HUES6 (cell line): ENCODE results near the gene STOML3.
"Not testable (repeated sequence)": the region's sequence is repeated elsewhere in the genome, so short reads cannot be mapped to it uniquely, and the experiment has no call there.

ENCODE experiments used
- H3K27ac ChIP-seq: 2 replicates; pipeline ENCODE4 v1.7.0; 2013; ENCODE audit warnings: low read depth, mild to moderate bottlenecking, low read length, inconsistent platforms
- H3K27me3 ChIP-seq: 2 replicates; pipeline ENCODE4 v1.6.1; 2013; ENCODE audit warnings: low read length; ENCODE audit not compliant: control insufficient read depth, insufficient read depth
- H3K36me3 ChIP-seq: 2 replicates; pipeline ENCODE4 v1.6.1; 2013; ENCODE audit warnings: low read length; ENCODE audit not compliant: control insufficient read depth, insufficient read depth
- H3K4me1 ChIP-seq: 2 replicates; pipeline ENCODE4 v1.6.1; 2013; ENCODE audit warnings: low read length; ENCODE audit not compliant: control insufficient read depth, insufficient read depth
- H3K4me3 ChIP-seq: 2 replicates; pipeline ENCODE4 v1.5.1; 2013; ENCODE audit warnings: low read depth, low read length
- H3K9ac ChIP-seq: one replicate; pipeline ENCODE4 v1.6.1; 2013; ENCODE audit warnings: mild to moderate bottlenecking, low read length
- H3K9me3 ChIP-seq: 2 replicates; pipeline ENCODE4 v1.6.1; 2013; ENCODE audit warnings: low read depth, low read length; ENCODE audit not compliant: control insufficient read depth, insufficient read depth

STOML3 gene

GRCh38 chr13:39025433-39025839 is 34.8 kb upstream of the STOML3 start:
- peaks cover 95% of the 10 kb centered on the region for H3K36me3 ChIP-seq
- no peak overlapping the region for H3K9ac ChIP-seq
- H3K27ac ChIP-seq, result no peak overlapping the region
- H3K9me3 ChIP-seq, result no peaks in the 10 kb centered on the region
- no peak overlapping the region for H3K4me3 ChIP-seq
- no peaks in the 10 kb centered on the region for H3K27me3 ChIP-seq
- peaks cover 48% of the 10 kb centered on the region for H3K4me1 ChIP-seq

DNA sequence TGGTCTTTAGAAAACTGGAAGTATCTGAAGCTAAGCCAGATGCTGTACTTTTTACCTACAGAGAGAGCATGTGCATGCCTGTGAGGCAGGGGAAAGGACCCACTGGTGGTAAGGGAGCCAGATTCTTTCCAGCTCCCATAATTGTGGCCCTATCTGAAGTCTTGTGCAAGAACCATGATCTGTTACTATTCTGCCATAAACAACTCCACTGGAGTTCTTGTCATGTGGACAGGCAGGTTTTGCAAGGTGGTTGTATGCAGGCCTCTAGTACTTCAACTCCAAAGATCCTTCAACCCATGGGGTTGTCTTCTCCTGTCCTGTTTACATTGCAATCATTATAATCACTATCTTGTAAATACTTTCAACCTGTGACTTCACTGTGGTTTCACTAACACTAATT is 33.1 kb upstream of the STOML3 start:
- peak overlapping the region; percentile 16 for H3K4me3 ChIP-seq
- H3K9ac ChIP-seq, result peak overlapping the region; percentile 41
- peaks cover 48% of the 10 kb centered on the region for H3K4me1 ChIP-seq
- H3K9me3 ChIP-seq, result no peaks in the 10 kb centered on the region
- H3K27me3 ChIP-seq, result no peaks in the 10 kb centered on the region
- H3K27ac ChIP-seq, result peak overlapping the region; percentile 88
- peaks cover 86% of the 10 kb centered on the region for H3K36me3 ChIP-seq

DNA sequence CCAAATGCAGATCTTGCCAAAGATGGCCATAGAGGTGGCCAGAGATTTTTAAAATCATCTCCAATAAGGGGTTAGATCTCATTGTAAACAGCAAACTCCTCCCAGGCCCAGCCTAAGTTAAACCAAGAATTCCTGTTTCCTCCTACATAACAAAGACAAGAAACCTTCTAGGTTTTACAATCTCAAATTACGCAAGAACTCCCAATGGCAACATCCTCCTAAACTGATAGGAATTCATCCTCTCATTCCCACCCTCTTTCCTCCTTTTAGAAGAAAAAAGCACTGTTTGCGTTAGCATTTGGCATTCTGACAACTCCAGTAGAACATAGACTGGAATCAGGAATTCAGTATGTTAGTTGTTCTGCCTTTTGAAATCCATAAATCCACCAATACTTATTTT is 32.7 kb upstream of the STOML3 start:
- Histone ChIP-seq H3K27me3 (no peaks in the 10 kb centered on the region), H3K4me3 (peak overlapping the region; percentile 26), H3K9ac (peak overlapping the region; percentile 41), H3K36me3 (peaks cover 82% of the 10 kb centered on the region), H3K27ac (peak overlapping the region; percentile 88), H3K4me1 (peaks cover 48% of the 10 kb centered on the region), H3K9me3 (no peaks in the 10 kb centered on the region)

- Histone ChIP-seq H3K4me3 (no peak overlapping the region), H3K9me3 (no peaks in the 10 kb centered on the region), H3K27ac (no peak overlapping the region), H3K36me3 (peaks cover 82% of the 10 kb centered on the region), H3K27me3 (no peaks in the 10 kb centered on the region), H3K9ac (no peak overlapping the region), H3K4me1 (peaks cover 39% of the 10 kb centered on the region)
These were observed 30.3 kb upstream of the STOML3 start for GRCh38 chr13:39020853-39021462.

- H3K4me3 ChIP-seq, result no peak overlapping the region
- H3K36me3 ChIP-seq, result peaks cover 82% of the 10 kb centered on the region
- no peak overlapping the region for H3K27ac ChIP-seq
- no peak overlapping the region for H3K9ac ChIP-seq
- H3K4me1 ChIP-seq, result no peaks in the 10 kb centered on the region
- H3K9me3 ChIP-seq, result no peaks in the 10 kb centered on the region
- no peaks in the 10 kb centered on the region for H3K27me3 ChIP-seq
These were observed 26.2 kb upstream of the STOML3 start for GRCh38 chr13:39016787-39017186.

DNA sequence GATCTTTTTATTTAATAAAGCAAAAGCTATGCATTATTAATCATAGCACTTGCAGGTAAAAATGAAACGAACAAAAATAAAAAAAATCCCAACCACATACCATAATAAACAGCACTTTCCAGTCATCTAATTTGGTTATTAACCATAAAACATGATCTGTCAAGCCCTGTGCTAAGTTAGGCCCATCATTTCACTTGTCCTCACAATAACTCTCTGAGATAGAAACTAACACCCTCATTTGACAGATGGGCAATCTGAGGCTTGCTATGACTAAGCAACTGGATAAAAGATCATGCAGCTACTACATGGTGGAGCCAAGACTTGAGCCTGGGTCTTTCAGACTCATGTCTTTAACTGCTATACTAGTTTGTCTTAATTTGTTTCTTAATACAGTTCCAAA is 25.5 kb upstream of the STOML3 start:
- Histone ChIP-seq H3K27me3 (no peaks in the 10 kb centered on the region), H3K9me3 (no peaks in the 10 kb centered on the region), H3K36me3 (peaks cover 82% of the 10 kb centered on the region), H3K4me1 (no peaks in the 10 kb centered on the region), H3K9ac (no peak overlapping the region), H3K4me3 (no peak overlapping the region), H3K27ac (no peak overlapping the region)

- Histone ChIP-seq H3K9ac (no peak overlapping the region), H3K27ac (no peak overlapping the region), H3K4me1 (no peaks in the 10 kb centered on the region), H3K27me3 (no peaks in the 10 kb centered on the region), H3K9me3 (no peaks in the 10 kb centered on the region), H3K36me3 (peaks cover 88% of the 10 kb centered on the region), H3K4me3 (no peak overlapping the region)
These were observed 22.8 kb upstream of the STOML3 start for GRCh38 chr13:39013462-39013861.

DNA sequence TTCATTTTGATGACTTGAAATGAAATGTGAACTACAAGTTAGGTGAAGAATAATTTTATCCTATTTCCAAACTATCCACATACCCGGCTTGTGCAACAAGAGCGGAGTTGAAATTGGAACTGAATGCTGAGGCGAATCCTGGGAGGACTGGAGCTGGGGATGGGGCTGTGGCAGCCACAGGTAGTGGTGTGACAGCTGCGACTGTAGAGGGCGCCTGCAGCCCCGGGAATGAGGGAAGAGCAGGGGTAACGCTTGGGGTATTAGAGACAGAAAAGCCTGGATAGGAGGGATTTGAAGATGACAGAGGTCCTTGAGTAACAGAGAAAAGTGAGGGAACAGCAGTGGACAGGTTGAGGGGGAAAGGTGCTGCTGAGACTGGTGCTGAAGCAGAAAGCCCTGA is 22.0 kb upstream of the STOML3 start:
- Histone ChIP-seq H3K4me3 (no peak overlapping the region), H3K9me3 (no peaks in the 10 kb centered on the region), H3K9ac (no peak overlapping the region), H3K4me1 (no peaks in the 10 kb centered on the region), H3K27me3 (no peaks in the 10 kb centered on the region), H3K27ac (no peak overlapping the region), H3K36me3 (peaks cover 88% of the 10 kb centered on the region)

GRCh38 chr13:39006371-39007111 is 15.9 kb upstream of the STOML3 start:
- peak overlapping the region; percentile 29 for H3K9ac ChIP-seq
- H3K27me3 ChIP-seq, result not testable (repeated sequence)

DNA sequence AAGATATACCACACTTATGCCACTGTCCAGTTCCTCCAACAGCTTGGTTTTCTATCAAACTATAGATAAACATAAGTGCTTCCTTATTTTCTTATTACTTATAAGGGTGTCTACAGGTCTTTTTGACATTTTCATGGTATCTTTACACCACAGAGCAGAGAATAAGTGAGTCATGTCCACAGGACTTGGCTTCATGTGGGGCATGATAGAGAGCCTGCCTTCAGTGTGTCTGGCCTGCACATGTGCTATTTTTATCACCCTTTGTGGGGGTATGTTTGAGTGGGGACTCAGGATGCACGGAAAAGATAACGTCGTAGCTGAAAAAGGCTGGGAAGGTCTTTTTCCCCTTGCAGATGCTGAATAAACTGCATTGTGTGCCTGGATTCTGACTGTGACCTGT is 8.1 kb upstream of the STOML3 start:
- Histone ChIP-seq H3K4me1 (no peaks in the 10 kb centered on the region), H3K27ac (no peak overlapping the region), H3K9me3 (peaks cover 7% of the 10 kb centered on the region; the same call in 1 of the 2 replicates), H3K36me3 (no peaks in the 10 kb centered on the region), H3K27me3 (no peaks in the 10 kb centered on the region), H3K9ac (no peak overlapping the region), H3K4me3 (no peak overlapping the region)

More at GRCh38 chr13:39006371-39007111, 15.9 kb upstream of the STOML3 start:
- not testable (repeated sequence) for H3K9me3 ChIP-seq, H3K27ac ChIP-seq, H3K4me1 ChIP-seq
- H3K36me3 ChIP-seq, result peaks cover 31% of the 10 kb centered on the region
- peak overlapping the region; percentile 52 for H3K4me3 ChIP-seq

DNA sequence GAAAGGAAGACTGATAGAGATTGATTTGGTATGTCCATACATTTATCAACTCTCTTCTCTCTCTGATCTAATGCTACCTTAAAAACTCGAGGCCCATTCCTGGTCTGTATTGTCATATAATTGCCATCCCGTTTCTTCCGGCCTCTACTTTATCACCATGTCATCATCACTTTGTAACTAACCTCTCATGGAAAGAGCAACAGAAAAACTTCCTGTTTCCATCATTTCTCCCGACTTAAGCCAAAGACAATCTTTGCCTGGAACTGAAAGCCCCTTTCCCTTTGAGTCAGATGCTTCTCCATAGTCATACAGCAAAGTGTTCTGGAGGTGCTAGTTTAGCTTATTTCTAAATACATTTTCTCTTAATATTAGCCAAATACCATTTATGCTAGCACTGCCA is 2.8 kb upstream of the STOML3 start:
- H3K4me1 ChIP-seq, result no peaks in the 10 kb centered on the region
- no peak overlapping the region for H3K27ac ChIP-seq
- H3K4me3 ChIP-seq, result no peak overlapping the region
- H3K36me3 ChIP-seq, result no peaks in the 10 kb centered on the region
- no peaks in the 10 kb centered on the region for H3K9me3 ChIP-seq
- H3K27me3 ChIP-seq, result no peaks in the 10 kb centered on the region
- H3K9ac ChIP-seq, result no peak overlapping the region
